HepG2 (cell line): ENCODE measurements around the gene PARN.

Experiments used
- EZH2 ChIP-seq: conservative IDR thresholded peaks from 2 replicates; pipeline ENCODE4 v1.6.1; 2012; ENCODE audit warnings: mild to moderate bottlenecking, low read depth, low read length, moderate library complexity
- MEF2D ChIP-seq: sonication (generic); formaldehyde crosslinking; IDR thresholded peaks from 2 replicates; pipeline ENCODE4 v1.5.1; 2020; ENCODE audit warnings: mild to moderate bottlenecking, missing genetic modification reagents
- NFE2L2 ChIP-seq: fragments of 150-350 bp; IDR thresholded peaks from 2 replicates; pipeline ENCODE4 v1.6.1; 2014; ENCODE audit warnings: low read length
- NR2F6 ChIP-seq, 2 experiments: IDR thresholded peaks; 2 replicates each; pipeline ENCODE4 v1.6.1; 2016; ENCODE audit warnings: antibody characterized with exemption in 1 of 2, mild to moderate bottlenecking in 1 of 2
- ZBTB33 ChIP-seq: sonication (generic); formaldehyde crosslinking; IDR thresholded peaks from 2 replicates; pipeline ENCODE4 v1.4.0; 2020; ENCODE audit warnings: missing genetic modification reagents

DNA sequence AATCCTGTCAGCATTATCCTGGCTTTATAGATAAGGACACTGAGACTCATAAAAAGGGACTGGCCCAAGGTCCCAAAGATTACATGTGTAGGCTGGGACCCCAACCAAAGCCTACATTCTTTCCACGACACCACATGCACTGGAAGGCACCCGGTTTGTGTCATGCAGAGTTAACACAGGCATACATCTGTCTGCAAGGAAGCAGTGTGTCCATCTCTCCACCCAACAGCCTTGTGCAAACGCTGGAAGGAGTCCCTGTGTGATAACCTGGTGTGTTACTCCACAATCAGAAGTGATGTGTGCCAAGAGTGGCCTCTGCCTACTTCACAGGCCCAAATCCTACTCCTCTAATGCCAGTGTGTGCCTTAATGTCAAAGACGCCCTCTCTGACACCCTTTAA, 139.8 kb downstream of the PARN start:
- no peak for TF ChIP-seq EZH2
- TF ChIP-seq NFE2L2 = no peak
- TF ChIP-seq NR2F6 (IDR thresholded peaks at IDR 0.05) = no peak
- TF ChIP-seq NR2F6 (CRISPR knock-in tag; IDR thresholded peaks at IDR 0.05) = no peak
- no peak for TF ChIP-seq MEF2D
- no peak for TF ChIP-seq ZBTB33 (CRISPR knock-in tag)
